AG08396 (cell line): ENCODE measurements around the gene ZFHX3.

Source experiments
- DNase-seq: peaks from one replicate; pipeline ENCODE4 v3.0.0; 2012; ENCODE audit warnings: low spot score, mixed read lengths

The ZFHX3 gene

DNA sequence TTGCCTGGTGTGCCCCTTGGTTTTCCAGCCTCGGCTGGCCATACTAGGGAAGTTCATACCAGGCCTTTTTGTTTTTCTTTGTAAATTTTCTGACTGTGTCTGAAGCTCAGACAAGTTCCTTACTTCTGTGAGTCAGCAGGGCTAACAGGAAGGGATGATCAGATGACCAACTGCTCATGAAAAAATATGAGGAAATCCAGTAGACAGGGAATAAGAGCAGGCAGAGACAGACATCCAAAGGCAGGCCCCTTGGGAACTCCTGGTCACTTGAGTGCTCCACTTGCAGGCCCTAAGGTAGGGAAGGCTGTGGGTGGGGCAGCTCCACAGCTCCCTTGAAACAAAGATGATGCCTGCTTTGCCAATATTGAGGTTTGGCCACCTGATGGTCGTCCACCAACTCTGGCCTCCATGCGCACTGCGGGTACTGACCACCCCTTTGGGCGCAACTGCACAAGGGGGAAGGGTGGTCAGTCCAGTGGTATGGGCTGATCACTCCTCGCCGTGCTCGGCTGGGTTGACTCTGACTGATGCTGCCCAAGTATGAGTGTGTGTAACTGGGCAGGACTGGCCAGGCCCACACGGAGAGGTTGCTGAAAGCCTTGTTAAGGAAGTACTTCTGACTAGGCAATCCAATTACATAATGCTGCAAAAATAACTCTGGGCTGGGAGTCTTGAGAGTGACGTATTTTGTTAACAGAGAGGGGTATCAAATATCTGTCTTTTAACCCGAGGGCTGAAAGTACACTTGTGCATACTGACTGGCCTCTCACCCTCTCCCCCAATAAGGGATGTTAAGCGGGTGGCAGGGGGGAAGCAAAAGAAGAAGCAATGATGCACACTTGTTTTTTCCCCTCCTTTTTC lies 20.8 kb upstream of the ZFHX3 start:
- DNase-seq: peak; percentile 84

DNA sequence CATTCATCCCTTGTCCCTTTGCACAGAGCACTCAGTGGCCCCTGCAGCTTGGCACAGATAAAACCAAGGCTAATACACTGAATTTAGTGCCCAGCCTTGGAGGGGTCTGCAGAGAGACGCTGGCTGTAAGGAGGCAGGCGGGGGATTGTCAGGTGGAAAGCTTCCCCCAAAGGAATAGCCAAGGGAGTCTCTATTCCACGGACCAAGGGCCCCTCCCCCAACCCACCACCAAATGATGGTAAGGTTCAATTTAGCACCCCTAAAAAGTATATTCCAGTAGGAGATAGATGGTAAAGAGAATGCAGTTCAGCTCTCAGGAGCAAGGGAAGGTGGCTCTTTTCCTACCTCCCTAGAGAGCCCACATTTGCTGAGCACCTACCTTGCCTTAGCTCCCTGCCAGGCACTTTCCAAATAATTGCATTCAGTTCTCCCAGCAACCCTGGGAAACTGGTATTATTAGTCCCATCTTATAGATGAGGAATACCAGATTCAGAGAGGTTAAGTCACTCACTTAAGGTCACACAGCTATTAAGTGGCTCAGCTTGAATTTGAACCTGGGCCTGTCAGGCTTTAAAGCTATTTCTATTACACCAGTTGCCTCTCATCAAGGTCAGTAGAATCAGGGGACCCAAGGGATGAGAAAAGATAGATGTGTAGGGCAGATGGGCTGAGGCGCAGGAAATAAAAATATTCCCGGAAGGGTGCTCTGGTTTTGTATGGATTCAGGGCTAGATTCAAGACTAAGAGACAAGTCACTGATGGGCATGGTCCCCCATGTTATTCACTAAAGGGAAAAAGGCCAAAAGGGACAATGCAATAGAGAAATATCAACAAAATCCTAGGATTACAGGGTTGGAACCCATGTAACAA lies 20.0 kb upstream of the ZFHX3 start:
- no peak for DNase-seq

DNA sequence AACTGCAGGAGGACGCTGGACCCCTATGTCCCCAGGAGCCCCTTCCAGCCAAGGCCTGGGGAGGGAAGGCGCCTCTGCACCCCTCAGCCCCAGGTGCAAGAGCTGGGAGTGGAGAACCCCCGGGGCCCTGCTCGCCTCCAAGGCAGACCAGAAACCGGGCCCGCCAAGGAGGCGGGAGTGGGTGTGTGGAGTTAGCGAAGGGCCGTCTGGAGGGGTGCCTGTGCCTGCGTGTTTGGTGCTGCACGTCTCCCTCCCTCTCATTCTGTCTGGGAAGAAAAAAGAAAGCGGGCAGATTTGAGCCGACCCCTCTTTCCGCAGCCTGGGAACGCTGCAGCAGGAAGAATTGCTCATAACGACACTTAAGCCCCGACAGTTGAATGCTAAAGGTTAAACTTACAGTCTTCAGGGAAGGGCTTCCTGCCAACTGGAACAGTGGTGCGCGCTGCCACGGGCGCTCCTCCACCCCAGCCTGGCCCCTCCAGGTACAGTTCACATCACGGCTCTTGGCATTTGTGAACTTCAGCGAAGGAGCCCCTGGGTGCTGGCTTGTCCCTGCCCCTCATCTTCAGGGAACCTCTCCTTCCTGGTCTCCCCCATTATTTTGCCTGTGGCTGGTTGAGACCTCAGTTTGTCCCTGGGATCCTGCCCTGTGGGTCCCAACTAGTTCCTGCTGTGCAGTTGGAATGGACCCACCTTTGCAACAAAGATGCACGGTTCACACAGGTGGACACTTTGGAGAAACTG lies 19.2 kb upstream of the ZFHX3 start:
- DNase-seq: no peak

DNA sequence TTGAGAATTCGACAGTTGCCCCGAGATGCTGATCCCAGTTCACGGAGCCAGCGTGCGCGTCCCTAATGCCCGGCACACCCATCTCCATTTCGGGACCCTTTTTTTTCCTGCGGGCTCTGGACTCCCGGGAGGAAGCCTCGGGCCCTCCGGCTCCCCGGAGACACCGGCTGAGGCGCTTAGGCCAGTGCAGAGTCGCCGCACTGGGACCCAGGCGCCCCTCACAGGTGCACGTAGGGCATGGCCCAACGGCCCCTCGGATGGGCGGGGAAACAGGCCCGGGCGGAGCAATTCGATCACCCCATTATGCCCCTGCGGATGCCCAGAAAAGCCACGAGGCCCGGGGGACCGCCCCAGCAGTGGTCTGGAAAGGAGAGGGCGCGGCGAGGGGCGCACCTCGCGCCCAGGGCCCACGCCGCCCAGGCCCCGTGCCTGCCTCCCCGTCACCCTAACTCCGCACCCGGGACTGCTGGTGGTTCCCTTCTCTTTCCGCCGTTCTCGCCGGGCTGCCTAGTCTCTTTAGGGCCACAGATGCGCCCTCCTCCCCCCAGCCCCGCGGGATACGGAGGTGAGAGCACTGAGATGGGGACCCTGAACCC lies 18.5 kb upstream of the ZFHX3 start:
- no peak for DNase-seq

DNA sequence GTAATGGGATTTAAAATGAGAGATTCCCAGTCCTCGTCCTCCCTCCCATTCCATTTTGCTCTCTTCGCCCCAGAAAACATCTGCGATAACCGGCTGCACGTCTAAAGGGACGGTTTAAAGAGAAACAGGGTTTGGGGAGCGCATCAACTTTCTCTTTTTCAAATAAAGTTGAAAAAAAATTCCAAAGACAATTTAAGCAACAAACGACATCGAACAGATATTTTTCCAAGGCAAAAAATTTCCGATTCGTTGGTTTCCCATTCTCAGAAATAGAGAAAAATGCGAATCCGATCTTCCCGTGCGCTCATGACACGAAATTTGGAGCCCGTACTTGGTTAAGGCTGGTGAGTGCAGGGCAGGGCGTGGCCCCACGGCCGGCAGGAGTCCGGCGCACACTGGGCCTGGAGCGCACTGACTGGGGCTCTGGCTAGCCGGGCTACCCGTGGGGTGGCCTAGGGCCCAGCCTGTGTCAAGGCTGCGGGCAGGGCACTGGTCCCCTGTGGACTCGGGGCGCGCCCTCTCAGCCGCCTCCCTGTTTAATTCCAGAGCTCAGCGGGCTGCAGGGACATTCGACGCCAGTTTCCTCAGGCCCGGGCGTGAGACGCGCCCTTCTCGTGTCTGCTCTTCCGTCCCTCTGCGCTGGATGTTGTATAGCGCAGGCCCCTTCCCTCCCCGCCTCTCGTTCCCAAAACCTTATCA lies 17.9 kb upstream of the ZFHX3 start:
- no peak for DNase-seq

DNA sequence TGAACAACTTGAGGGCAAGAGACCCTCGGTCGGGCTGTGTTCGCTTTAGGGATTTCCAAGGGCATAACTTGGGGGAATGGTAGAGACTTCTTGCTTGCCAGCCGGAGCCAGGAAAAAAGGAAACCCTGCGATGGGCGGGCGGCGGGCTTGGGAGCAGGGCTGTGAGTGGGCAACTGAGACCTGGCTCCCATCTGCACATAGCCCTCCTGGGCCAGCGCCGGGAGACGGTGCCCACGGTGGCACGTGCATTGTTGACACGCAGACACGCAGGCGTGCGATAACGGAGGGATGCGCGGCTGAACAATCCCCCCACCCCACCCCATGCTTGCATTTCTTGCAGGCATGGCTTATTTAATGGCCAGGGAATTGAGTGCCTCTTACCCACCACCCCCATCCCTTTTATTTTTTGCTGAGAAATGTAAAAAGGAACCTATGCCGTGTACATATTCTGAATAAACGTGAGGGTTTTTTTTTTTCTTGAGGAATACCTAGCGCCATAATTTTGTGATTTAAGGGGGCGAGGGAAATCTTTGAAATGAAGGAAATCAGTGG lies 17.1 kb upstream of the ZFHX3 start:
- DNase-seq: no peak

DNA sequence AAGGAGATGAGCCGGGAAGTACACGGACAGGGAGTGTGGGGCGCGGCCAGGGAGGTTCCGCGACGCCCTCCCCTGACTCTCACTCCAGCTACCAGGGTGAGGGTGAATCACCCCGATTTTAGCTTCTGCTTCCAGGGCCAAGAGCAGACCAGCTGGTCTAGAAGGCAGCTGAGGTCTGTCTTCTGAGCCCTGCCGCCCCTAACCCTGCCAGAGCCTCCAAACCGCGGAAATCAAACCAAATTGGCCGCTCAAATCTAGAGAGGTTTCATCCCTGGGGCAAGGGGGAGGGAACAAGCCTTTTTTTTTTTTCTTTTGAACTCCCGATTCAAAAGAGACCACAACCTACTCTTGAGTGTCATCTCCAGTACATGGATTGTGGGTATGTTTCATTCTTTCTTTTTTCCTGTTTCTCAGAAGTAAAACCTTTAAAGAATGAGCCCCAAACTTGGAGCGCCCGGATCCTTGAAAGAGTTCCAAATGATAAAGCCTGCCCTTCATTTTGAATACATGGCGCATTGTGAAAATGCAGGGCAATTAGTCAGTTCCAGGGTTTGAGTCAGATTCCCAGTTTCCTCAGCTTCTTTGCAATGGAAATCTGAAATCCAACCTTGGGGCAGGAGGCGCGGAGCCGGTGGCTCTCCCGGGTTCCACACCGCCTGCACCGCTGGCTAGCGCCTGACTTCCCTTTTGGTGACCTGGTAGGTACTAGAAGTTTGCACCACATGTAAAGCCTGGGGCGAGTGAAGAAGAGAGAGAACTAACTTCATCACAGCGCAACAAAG lies 16.5 kb upstream of the ZFHX3 start:
- DNase-seq: peak; percentile 71

DNA sequence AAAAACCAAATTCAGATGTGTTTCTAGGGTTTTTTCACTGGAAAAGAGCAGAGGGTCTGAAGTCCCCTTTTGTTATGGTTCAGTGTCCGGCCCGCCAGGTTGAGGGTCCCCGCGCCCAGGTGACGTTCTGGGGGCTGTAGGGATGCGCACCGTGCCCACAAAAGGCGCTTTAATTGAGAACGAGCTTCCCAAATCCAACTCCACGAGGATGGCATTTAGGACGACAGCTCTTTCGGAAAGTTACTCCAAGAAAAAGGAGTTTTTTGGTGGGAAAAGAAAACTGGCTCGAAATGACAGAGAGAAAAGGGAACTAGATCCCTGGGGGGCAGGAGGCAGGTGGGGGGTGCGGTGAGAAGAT lies 15.9 kb upstream of the ZFHX3 start:
- no peak for DNase-seq

DNA sequence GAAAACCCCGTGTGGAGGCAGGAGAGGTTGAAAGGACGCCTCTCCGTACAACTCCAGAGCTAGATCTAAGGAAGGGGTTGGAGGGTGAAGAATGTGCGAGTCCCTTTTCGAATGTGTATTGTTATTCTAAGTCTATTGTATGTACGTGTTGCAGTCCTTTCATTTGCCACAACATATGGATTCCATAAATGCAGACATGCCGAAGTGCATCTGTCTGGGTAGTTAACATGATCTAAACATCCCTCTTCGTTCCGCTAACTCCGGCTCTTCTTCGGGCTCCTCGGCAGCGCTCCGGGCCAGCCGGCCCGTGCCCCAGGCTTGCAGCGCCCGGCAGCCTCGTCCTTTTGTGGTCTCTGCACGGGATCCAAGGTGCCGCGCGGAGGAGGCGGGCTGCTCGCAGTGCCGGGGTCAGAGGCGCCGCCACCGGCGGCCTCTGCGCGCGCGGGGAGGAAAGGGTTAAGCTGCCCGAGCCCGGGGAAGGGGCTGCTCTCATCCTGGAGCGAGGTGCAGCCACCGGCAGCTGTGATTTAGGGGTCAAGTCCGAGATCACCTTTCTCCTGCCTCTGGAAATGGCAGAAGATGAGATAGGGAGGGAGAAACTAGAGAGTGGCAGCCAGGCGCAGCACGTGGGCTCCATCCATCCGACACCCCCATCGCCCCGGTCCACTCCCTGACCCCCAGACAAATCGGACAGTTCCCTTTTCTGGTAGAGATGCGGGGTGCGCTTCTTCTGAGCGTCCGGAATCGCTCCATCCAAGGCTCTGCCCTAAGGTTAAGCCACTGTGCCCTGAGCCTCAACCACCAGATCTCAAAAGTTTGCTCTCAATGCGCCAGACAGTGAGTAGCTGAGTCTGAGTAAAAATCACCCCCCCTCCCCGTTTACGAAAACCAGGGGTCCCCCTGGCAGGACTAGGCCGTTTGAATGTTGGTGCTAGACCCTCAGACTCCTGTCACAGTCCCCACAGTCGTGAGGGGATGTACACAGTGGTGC lies 15.1 kb upstream of the ZFHX3 start:
- DNase-seq: no peak

DNA sequence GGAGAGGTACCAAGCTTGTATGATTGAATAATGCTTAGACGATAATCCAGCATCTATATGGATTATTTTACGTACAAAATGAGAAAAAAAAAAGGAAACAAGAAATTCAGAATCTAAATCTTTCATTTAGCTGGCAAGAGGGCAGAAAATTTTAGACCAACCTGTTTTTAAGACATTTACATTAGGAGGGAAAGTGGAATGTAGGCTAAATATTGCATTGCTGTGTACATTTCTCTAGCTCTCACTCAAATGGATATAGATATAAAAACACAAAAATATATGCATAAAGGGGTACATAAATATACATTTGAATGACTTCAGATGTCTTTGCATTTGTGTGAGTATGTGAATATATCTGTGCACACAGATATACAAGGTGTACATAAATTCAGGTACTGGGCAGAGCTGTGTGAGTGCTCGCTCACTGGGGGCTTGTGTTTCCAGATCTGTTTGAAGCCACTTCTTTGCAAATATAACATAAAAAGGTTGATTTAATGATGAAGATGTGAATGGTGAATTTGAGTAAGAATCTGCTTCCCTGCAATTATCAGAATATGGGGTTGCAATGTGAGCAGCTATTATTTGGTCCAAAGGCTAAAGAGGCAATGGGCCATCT lies 14.2 kb upstream of the ZFHX3 start:
- no peak for DNase-seq

DNA sequence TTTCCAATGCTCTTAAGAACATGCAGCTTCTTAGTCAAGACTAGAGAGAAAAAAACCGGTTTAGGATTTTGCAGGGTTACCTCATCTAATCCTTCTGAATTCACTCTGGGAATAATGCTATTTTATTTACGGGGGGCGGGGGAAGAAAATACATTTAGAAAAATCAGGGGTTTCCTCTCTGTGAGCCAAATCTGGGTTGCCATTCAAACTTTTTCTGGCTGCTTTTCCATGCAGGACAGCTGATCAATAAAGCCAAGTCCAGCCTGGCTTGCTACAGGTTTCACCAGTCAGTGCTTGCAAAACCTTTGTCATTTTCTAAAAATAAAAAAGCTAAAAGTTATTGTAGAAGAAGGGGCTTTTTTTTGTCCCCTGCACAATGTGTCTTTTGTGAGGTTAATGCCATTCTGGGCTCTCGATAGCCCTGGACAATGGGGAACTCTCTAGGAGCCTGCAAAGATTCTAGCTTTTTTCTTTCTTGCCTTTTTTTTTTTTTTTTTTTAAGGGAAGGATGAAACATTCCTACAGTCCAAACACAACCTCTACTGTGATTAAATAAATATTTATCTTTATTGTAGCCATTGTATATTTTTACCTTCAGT lies 13.1 kb upstream of the ZFHX3 start:
- no peak for DNase-seq

DNA sequence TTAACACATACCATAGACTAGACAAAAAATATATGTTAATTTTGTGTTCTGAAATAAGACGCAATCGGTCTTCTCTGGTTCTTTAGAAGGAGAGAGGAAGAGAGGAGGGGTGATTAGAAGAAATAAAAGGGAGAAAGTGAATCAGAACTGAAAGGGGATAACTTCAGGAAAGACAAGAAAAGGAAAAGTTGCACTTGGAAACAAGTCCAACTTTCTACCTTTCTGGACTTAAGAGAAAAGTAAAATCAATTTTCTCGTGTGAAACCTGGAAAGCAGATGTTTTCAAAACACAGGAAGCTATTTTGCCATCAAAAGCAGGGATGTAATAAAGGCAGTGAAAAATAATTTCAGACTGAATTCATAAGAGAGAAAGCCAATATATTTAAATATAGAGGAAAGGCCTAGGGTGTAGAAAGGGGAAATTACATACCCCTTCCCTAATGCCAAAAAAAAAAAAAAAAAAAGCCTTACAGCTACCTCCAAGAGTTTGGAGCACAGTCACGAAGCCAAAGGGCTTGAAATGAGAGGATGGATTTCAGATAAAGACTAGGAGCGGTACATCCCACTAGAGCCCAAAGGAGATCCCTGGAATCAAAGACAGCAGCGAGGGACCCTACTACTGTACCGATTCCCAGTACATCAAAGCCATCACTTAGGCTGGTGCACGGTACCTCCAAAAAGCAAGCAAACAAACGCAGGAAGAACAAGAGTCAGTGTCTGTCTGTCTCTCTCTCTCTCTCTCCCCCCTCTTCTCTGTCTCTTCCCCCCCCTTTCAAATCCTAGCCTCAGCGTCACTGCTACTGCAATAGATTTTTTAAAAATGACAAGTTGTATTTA lies 12.1 kb upstream of the ZFHX3 start:
- DNase-seq: no peak

DNA sequence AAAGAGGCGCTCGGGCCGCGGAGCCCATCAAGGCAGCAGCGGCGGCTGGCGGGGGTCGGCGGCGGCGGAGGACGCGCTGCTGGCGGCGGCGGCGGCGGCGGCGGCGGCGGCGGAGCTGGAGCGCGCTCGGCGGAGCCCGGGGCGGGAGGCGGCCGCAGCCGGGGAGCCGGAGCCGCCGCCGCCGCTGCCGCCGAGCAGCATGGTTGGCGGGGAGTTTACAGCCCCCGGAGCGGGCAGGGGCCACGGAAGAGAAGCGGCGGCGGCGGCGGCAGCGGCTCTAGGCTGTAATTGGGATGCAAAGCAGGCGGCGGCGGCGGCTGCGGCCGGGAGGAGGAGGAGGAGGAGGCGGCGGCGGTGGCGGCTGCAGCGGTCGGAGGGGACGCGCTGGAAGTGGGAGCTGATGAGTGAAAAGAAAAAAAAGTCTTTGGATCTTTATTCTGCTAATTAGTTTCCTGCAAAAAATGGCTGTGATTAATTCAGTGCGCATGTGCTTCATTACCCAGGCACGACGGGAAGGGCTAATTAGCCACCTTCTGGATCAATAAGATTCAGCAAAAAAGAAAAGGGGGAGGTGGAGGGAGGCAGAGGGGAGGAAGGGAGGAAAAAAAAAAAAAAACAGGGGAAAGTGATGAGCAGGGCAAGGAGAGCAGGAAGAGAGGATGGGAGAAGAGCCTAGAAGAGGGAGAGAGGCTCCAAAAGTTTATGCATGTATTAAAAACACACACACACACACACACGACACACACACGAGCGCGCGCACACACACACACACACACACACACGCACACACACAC lies 10.9 kb upstream of the ZFHX3 start:
- DNase-seq: no peak

DNA sequence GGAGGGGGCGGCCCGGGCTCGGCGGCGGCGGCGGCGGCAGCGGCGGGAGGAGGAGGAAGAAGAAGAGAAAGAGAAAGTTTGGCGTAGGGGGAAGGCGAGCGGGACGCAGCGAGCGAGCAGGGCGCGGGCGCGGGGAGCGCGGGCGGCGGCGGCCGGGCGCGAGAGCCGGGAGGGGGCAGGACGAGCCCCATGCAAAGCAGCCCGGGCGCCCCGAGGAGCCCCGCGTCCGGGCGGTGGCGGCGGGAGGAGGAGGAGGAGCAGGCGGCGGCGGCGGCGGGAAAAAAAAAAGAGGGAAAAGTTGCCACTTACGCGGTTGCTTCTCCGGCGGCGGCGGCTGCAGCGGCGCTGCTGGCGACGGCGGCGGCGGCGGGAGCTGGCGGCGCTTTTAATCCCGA lies 10.3 kb upstream of the ZFHX3 start:
- peak; percentile 65 for DNase-seq

DNA sequence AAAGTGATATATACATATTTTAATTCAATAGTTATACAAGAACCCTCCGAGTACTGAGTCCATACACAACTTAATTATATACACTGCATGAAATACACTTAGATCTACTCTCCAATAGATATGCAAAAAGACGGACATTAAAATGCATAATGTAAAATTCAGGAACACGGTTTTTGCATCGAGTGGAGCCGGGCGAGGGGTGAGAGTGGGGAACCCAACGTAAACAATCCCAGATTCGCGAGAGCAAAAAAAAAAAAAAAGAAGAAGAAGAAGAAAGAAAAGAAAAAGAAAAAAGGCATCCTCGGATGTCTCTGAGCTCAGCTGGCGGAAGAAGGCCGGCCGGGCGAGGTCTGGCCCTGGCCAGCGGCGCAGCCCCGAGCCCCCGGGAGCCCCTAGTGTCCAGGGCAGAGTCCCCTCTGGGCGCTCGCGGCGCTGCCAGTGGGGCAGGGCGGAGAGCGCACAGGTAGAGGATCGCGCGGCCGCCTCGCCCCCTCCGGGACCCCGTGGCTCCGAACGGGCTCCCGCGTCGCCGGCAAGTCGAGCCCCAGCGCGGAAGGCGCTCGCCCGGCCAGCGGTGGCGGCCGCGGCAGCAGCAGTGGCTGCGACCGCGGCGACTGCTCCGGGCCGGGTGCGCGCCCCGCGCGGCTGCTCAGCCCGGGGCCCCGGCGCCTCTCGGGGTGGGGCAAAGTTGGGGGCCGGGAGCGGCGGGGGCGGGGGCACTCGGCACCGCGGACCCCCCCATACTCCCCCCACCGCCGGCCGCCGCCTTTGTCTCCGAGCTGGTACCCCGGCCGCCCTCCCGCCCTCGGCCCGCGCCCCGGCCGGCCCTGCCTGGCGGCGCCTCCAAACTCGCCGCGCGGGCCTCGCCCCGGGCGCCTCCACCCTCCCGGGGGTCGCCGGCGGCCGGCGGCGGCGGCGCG lies 9.6 kb upstream of the ZFHX3 start:
- no peak for DNase-seq

DNA sequence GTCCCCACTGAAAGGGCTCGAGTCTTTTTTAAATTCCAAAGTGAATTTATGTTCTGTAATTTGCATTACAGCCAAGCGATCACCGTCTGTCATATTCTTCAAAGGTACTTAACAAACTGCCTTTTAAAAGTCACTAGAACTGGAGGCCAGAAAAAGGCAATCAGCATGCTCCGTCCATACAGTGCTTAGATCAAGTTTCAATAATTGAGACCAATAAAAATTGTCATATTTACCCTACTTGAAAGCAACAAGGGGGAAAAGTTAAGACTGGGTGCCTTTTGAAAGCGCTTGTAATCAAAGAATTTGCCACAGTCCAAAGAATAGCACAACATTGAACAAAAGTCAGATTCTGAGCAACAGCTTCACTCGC lies 9.0 kb upstream of the ZFHX3 start:
- DNase-seq: no peak
